ENCODE measurements around the gene RNASE7.

DNA sequence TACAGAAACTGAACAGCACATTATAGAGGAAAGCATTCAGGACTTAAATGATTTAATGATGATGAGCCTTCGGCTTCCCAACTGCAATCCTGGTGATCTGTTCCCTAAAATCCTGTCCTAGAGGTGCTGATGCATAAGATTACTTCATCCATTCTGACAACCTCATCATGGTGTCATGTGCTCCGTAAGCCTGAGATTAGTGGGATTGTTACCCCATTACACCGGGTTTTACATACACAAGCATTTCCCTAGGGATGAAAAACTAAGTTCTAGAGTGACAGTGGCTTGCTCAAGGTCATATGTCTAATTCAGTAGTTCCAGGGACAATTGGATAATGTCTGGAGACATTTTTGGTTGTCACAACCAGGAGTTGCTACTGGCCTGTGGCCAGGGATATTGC, 5.0 kb upstream of the RNASE7 start:
- no peak for TF ChIP-seq POLR2AphosphoS5 (IDR thresholded peaks at IDR 0.05)
- TF ChIP-seq, protein P1, sequence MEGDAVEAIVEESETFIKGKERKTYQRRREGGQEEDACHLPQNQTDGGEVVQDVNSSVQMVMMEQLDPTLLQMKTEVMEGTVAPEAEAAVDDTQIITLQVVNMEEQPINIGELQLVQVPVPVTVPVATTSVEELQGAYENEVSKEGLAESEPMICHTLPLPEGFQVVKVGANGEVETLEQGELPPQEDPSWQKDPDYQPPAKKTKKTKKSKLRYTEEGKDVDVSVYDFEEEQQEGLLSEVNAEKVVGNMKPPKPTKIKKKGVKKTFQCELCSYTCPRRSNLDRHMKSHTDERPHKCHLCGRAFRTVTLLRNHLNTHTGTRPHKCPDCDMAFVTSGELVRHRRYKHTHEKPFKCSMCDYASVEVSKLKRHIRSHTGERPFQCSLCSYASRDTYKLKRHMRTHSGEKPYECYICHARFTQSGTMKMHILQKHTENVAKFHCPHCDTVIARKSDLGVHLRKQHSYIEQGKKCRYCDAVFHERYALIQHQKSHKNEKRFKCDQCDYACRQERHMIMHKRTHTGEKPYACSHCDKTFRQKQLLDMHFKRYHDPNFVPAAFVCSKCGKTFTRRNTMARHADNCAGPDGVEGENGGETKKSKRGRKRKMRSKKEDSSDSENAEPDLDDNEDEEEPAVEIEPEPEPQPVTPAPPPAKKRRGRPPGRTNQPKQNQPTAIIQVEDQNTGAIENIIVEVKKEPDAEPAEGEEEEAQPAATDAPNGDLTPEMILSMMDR (IDR thresholded peaks at IDR 0.05) = no peak

Data from suprapubic skin (tissue), 3 donors.